Common myeloid progenitor, CD34-positive (primary cell): ENCODE results near the gene GSTK1.

ENCODE experiments used
- CTCF ChIA-PET: fragments of 350-600 bp; sonication (Branson Sonifier 250); formaldehyde crosslinking; loops from one replicate; lab custom pipeline; 2021; ENCODE audit warnings: antibody characterized with exemption; lab: Charles Lee
- POLR2A ChIA-PET: fragments of 350-600 bp; sonication (Branson Sonifier 250); formaldehyde crosslinking; loops from one replicate; lab custom pipeline; 2021; ENCODE audit warnings: antibody characterized with exemption; lab: Charles Lee
- DNase-seq, 3 donors: peaks; one replicate each; pipeline versions ENCODE4 v3.0.0 to v3.0.0-alpha.2; 2013
- H3K27ac ChIP-seq, 2 experiments: 1 replicate in 1 of 2; 2 replicates in 1 of 2; pipeline ENCODE4 v1.7.0; 2013; ENCODE audit warnings: inconsistent platforms in 2 of 2, low read length in 2 of 2, mild to moderate bottlenecking in 2 of 2, low read depth in 1 of 2, moderate library complexity in 1 of 2; ENCODE audit not compliant: severe bottlenecking in 2 of 2, insufficient read depth in 1 of 2, poor library complexity in 1 of 2
- H3K27me3 ChIP-seq, 5 experiments: replicated peaks in 2 of 5; 1 replicate in 3 of 5; 2 replicates in 2 of 5; pipeline versions ENCODE4 v1.6.1 to v1.7.0; 2013; ENCODE audit warnings: low read length in 4 of 5, mild to moderate bottlenecking in 2 of 5, moderate library complexity in 2 of 5, inconsistent platforms in 1 of 5; ENCODE audit not compliant: insufficient read depth in 5 of 5, control insufficient read depth in 4 of 5
- H3K36me3 ChIP-seq, 4 experiments: 1 replicate in 2 of 4; 2 replicates in 2 of 4; pipeline versions ENCODE4 v1.6.1 to v1.7.0; 2013; ENCODE audit warnings: low read length in 3 of 4, control low read depth in 1 of 4, mild to moderate bottlenecking in 1 of 4; ENCODE audit not compliant: control insufficient read depth in 4 of 4, insufficient read depth in 4 of 4
- H3K4me1 ChIP-seq, 4 experiments: 1 replicate in 3 of 4; 2 replicates in 1 of 4; pipeline versions ENCODE4 v1.6.1 to v1.7.1; 2013; ENCODE audit warnings: low read length in 3 of 4, mild to moderate bottlenecking in 3 of 4, control low read depth in 1 of 4, inconsistent platforms in 1 of 4, moderate library complexity in 1 of 4; ENCODE audit not compliant: control insufficient read depth in 4 of 4, insufficient read depth in 4 of 4; ENCODE audit errors: control extremely low read depth in 1 of 4
- H3K4me3 ChIP-seq, 7 experiments: 1 replicate in 4 of 7; 2 replicates in 3 of 7; pipeline versions ENCODE4 v1.5.1 to v1.7.0; 2013; ENCODE audit warnings: mild to moderate bottlenecking in 7 of 7, low read length in 6 of 7, moderate library complexity in 6 of 7, inconsistent platforms in 2 of 7, low read depth in 2 of 7, control low read depth in 1 of 7; ENCODE audit not compliant: insufficient read depth in 4 of 7, control insufficient read depth in 1 of 7; ENCODE audit errors: extremely low read depth in 1 of 7
- H3K9me3 ChIP-seq, 5 experiments: 1 replicate in 4 of 5; 2 replicates in 1 of 5; pipeline versions ENCODE4 v1.6.1 to v1.7.1; 2013; ENCODE audit warnings: low read length in 4 of 5, mild to moderate bottlenecking in 2 of 5, inconsistent platforms in 1 of 5, low read depth in 1 of 5, moderate library complexity in 1 of 5; ENCODE audit not compliant: control insufficient read depth in 4 of 5, insufficient read depth in 2 of 5; ENCODE audit errors: control extremely low read depth in 1 of 5
- WGBS: methylation state at CpG from one replicate; pipeline ENCODE4 v1.1.5; 2013; ENCODE audit not compliant: insufficient coverage; 5-methylcytosine and 5-hydroxymethylcytosine counted together

GSTK1 gene

DNA sequence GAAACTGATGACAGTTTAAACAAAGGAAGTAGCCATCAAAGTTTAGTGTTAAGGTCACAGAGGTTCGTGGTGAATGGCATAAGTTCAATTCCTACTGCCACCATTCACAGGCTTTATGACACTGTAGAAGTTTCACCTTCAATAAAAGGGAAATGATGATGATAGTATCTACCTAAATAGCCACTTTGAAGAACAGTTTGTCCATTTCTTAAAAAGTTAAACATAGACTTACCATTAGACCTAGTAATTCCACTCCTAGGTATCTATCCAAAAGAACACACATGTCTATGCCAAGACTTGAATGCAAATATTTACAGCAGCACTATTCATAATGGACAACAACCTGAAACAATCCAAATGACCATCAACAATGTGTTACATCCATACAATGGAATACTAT lies 18.9 kb upstream of the GSTK1 start:
- Histone ChIP-seq H3K4me3 (no peak overlapping the region), H3K36me3 (peaks cover 0 to 2% (median 0%) of the 10 kb centered on the region in 4 experiments), H3K4me1 (peaks cover 4 to 25% (median 13%) of the 10 kb centered on the region in 4 experiments), H3K27me3 (no peaks in the 10 kb centered on the region), H3K9me3 (no peaks in the 10 kb centered on the region), H3K27ac (no peak overlapping the region)
- CTCF ChIA-PET: interaction anchor here (1.0 to 8.7 kb wide), 5 partner anchors 19 to 62 kb away, joined by 3 to 108 read pairs (median 5); partner anchors contain the start of gene GSTK1
- WGBS: no CpG with 5 or more reads among the region's 1 CpG
- POLR2A ChIA-PET: no interaction called here
- DNase-seq: no peak

DNA sequence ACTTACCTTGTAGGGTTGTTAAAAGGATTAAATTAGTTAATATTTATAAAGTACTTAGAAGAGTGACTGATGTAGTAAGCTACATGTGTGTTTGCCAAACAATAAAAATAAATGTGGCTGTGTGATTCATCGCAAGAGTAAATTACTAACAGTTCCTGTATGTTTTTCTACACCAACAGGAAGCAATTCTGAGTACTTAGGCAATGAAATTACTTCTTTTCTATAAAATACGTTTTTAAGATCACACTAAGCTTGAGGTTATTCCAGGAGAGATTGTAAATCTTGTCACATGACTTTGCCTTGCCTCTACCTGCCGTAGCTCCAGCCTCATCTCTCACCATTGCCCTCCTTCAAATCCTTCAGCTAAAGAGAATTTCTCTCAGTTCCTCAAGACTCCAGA lies 18.1 kb upstream of the GSTK1 start:
- Histone ChIP-seq H3K36me3 (peaks cover 0 to 2% (median 0%) of the 10 kb centered on the region in 4 experiments), H3K4me3 (no peak overlapping the region), H3K27me3 (no peaks in the 10 kb centered on the region), H3K27ac (no peak overlapping the region), H3K4me1 (peaks cover 4 to 23% (median 12%) of the 10 kb centered on the region in 4 experiments), H3K9me3 (no peaks in the 10 kb centered on the region)
- POLR2A ChIA-PET: no interaction called here
- WGBS: 47% methylated on average over 2 of the region's 3 CpGs
- CTCF ChIA-PET: interaction anchor here (1.0 to 1.2 kb wide), 6 partner anchors 11 to 60 kb away, joined by 3 to 4 read pairs (median 3); partner anchors contain the start of gene GSTK1
- DNase-seq: peak in 2 of 3 donors; percentile 60 to 69

GRCh38 chr7:143247372-143247771 lies 15.9 kb upstream of the GSTK1 start:
- H3K9me3 ChIP-seq: peaks cover 0 to 4% (median 0%) of the 10 kb centered on the region in 5 experiments
- no peak overlapping the region for H3K27ac ChIP-seq
- peaks cover 0 to 2% (median 0%) of the 10 kb centered on the region in 4 experiments for H3K36me3 ChIP-seq
- DNase-seq: no peak
- CTCF ChIA-PET: interaction anchor here (1.0 to 3.0 kb wide), 4 partner anchors 9 to 259 kb away, joined by 3 to 9 read pairs (median 6); no protein-coding TSS in a partner anchor
- H3K4me1 ChIP-seq: peaks cover 3 to 36% (median 19%) of the 10 kb centered on the region in 4 experiments
- no peak overlapping the region for H3K4me3 ChIP-seq
- H3K27me3 ChIP-seq: no peaks in the 10 kb centered on the region
- POLR2A ChIA-PET: no interaction called here
- WGBS: no CpG with 5 or more reads among the region's 1 CpG

DNA sequence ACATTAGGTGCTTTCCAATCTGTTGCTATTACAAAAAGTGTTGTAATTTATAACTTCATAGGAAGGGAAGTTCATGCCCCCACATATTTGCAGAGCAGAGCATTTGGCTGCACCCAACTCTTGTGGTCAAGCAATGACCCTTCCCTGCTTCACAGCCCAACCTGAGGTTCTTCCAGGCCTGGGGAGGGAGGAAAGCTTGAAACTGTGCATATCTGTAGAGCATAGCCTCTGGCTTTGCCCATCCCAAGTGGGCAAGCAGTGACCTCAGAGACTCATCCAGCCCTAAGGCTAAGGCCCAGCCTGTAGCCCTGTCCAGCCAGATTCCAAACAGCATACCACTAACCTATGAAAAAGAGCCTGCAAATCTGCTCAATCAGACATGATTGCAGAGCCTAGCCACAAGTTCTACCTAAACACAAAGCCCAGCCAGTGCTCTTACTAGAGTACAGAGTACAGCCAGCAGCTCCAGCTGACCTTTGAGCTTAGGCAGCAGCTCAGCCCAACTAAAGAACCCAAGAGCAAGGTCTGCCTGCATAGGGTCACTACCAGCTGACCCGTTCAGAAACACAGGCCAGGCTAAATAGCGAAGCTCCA lies 14.4 kb upstream of the GSTK1 start:
- Histone ChIP-seq H3K27me3 (no peaks in the 10 kb centered on the region), H3K27ac (no peak overlapping the region), H3K4me1 (peaks cover 3 to 36% (median 18%) of the 10 kb centered on the region in 4 experiments), H3K9me3 (peaks cover 0 to 11% (median 0%) of the 10 kb centered on the region in 5 experiments), H3K4me3 (no peak overlapping the region), H3K36me3 (no peaks in the 10 kb centered on the region)
- CTCF ChIA-PET: interaction anchor here (0.9 to 3.0 kb wide), 9 partner anchors 8 to 62 kb away, joined by 3 to 23 read pairs (median 4); partner anchors contain the start of gene TAS2R40
- POLR2A ChIA-PET: no interaction called here
- DNase-seq: no peak
- WGBS: 100% methylated on average over 2 of the region's 2 CpGs

GRCh38 chr7:143250199-143250598 lies 13.0 kb upstream of the GSTK1 start:
- ChIA-PET POLR2A (no interaction called here), CTCF (interaction anchor here (1.0 to 2.6 kb wide), 4 partner anchors 9 to 51 kb away, joined by 3 to 23 read pairs (median 6); partner anchors contain the start of gene TAS2R40)
- H3K36me3 ChIP-seq: no peaks in the 10 kb centered on the region
- no peak for DNase-seq
- H3K4me3 ChIP-seq: no peak overlapping the region
- peaks cover 0 to 14% (median 0%) of the 10 kb centered on the region in 5 experiments for H3K9me3 ChIP-seq
- H3K27ac ChIP-seq: no peak overlapping the region
- H3K4me1 ChIP-seq: peaks cover 3 to 37% (median 16%) of the 10 kb centered on the region in 4 experiments
- H3K27me3 ChIP-seq: no peaks in the 10 kb centered on the region

- CTCF ChIA-PET: interaction anchor here (2.6 kb wide), 1 partner anchor 10 kb away, joined by 23 read pairs; no protein-coding TSS in a partner anchor
- Histone ChIP-seq H3K4me1 (peaks cover 3 to 37% (median 13%) of the 10 kb centered on the region in 4 experiments), H3K36me3 (no peaks in the 10 kb centered on the region), H3K27me3 (no peaks in the 10 kb centered on the region), H3K9me3 (peaks cover 0 to 14% (median 0%) of the 10 kb centered on the region in 5 experiments), H3K4me3 (peak overlapping the region in 1 of 7 experiments; percentile 5), H3K27ac (no peak overlapping the region)
- DNase-seq: peak in 2 of 3 donors; percentile 52 to 67
- POLR2A ChIA-PET: no interaction called here
- no CpG with 5 or more reads among the region's 1 CpG for WGBS
Measured at GRCh38 chr7:143250822-143251221, 12.4 kb upstream of the GSTK1 start.

DNA sequence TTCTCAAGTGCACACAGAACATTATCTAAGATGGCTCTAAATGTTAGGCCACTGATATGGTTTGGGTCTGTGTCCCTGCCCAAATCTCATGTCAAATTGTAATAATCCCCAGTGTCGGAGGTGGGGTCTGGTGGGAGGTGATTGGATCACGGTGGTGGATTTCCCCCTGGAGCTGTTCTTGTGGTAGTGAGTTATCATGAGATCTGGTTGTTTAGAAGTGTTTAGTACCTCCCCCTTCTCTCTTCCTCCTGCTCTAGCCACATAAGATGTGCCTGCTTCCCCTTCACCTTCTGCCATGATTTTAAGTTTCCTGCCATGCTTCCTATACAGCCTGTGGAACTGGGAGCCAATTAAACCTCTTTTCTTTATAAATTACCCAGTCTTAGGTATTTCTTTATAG lies 11.2 kb upstream of the GSTK1 start:
- no peak overlapping the region for H3K27ac ChIP-seq
- ChIA-PET POLR2A (no interaction called here), CTCF (interaction anchor here (0.7 to 1.6 kb wide), 2 partner anchors 11 to 253 kb away, joined by 3 to 6 read pairs; no protein-coding TSS in a partner anchor)
- peaks cover 3 to 37% (median 10%) of the 10 kb centered on the region in 4 experiments for H3K4me1 ChIP-seq
- H3K9me3 ChIP-seq: peaks cover 0 to 14% (median 0%) of the 10 kb centered on the region in 5 experiments
- DNase-seq: no peak
- no peaks in the 10 kb centered on the region for H3K27me3 ChIP-seq
- no peak overlapping the region for H3K4me3 ChIP-seq
- WGBS: no CpG with 5 or more reads among the region's 2 CpGs
- no peaks in the 10 kb centered on the region for H3K36me3 ChIP-seq
